Neural progenitor cell (in vitro differentiated cells): Measurements from ENCODE around the gene ITGB8. TPM values are rescaled to one million over a fixed set of nuclear protein-coding genes. Genes with fewer than 3 reads are reported as not detected.

ENCODE experiments used
- DNase-seq: peaks from one replicate; pipeline ENCODE4 v3.0.0-alpha.2; 2016; ENCODE audit warnings: low spot score
- H2AFZ ChIP-seq: fragments of 200-600 bp; sonication (generic); replicated peaks from 2 replicates; pipeline ENCODE4 v1.6.1; 2016; ENCODE audit warnings: antibody characterized with exemption
- H3F3A ChIP-seq: fragments of 200-600 bp; sonication (generic); 2 replicates; pipeline ENCODE4 v1.6.1; 2016; ENCODE audit warnings: antibody characterized with exemption, low read depth
- H3K27ac ChIP-seq: fragments of 200-600 bp; sonication (generic); 2 replicates; pipeline ENCODE4 v1.5.1; 2016; ENCODE audit warnings: mild to moderate bottlenecking
- H3K27me3 ChIP-seq: fragments of 200-600 bp; sonication (generic); 2 replicates; pipeline ENCODE4 v1.6.1; 2016; ENCODE audit warnings: mild to moderate bottlenecking, moderate library complexity
- H3K36me3 ChIP-seq: fragments of 200-600 bp; sonication (generic); 2 replicates; pipeline ENCODE4 v1.5.1; 2016
- H3K4me1 ChIP-seq: fragments of 200-600 bp; sonication (generic); 2 replicates; pipeline ENCODE4 v1.6.1; 2016; ENCODE audit warnings: mixed run types
- H3K4me2 ChIP-seq: fragments of 200-600 bp; sonication (generic); 2 replicates; pipeline ENCODE4 v1.6.1; 2016
- H3K4me3 ChIP-seq: fragments of 200-600 bp; sonication (generic); 2 replicates; pipeline ENCODE4 v1.5.1; 2016
- H3K79me2 ChIP-seq: fragments of 200-600 bp; sonication (generic); 2 replicates; pipeline ENCODE4 v1.6.1; 2016; ENCODE audit warnings: low read depth
- H3K9ac ChIP-seq: fragments of 200-600 bp; sonication (generic); 2 replicates; pipeline ENCODE4 v1.6.1; 2016
- H3K9me3 ChIP-seq: fragments of 200-600 bp; sonication (generic); 2 replicates; pipeline ENCODE4 v1.5.1; 2016; ENCODE audit warnings: low read depth
- H4K20me1 ChIP-seq: fragments of 200-600 bp; sonication (generic); 2 replicates; pipeline ENCODE4 v1.6.1; 2016; ENCODE audit warnings: low read depth
- H3K27ac Mint-ChIP-seq: 3 replicates; pipeline ENCODE4 v1.8.0; 2021; ENCODE audit warnings: mixed read lengths
- H3K27me3 Mint-ChIP-seq: 2 replicates; pipeline ENCODE4 v1.8.0; 2022; ENCODE audit warnings: low read depth, mild to moderate bottlenecking, inconsistent platforms, moderate library complexity, mixed read lengths; ENCODE audit not compliant: insufficient read depth
- H3K36me3 Mint-ChIP-seq: 3 replicates; pipeline ENCODE4 v1.8.0; 2021; ENCODE audit warnings: mixed read lengths
- H3K4me1 Mint-ChIP-seq: 3 replicates; pipeline ENCODE4 v1.8.0; 2021; ENCODE audit warnings: mixed read lengths
- H3K4me3 Mint-ChIP-seq: 3 replicates; pipeline ENCODE4 v1.8.0; 2021; ENCODE audit warnings: mild to moderate bottlenecking, moderate library complexity, mixed read lengths
- H3K9me3 Mint-ChIP-seq: 3 replicates; pipeline ENCODE4 v1.8.0; 2020; ENCODE audit warnings: mixed read lengths
- EZH2 ChIP-seq: fragments of 200-600 bp; sonication (generic); IDR thresholded peaks from 2 replicates; pipeline ENCODE4 v1.6.1; 2017; ENCODE audit warnings: antibody characterized with exemption, mild to moderate bottlenecking, moderate library complexity
- EZH2phosphoT487 ChIP-seq: fragments of 200-600 bp; sonication (generic); IDR thresholded peaks from 2 replicates; pipeline ENCODE4 v1.6.1; 2017; ENCODE audit warnings: antibody characterized with exemption
- total RNA-seq: library from RNA; depleted of rRNA; stranded (reverse); fragments of >200 nt; gene quantifications from 2 replicates; pipeline ENCODE4 v1.2.3, GENCODE V29; 2015; ENCODE audit warnings: low replicate concordance
- TF ChIP-seq, protein P1 (sequence below): fragments of 200-600 bp; sonication (generic); IDR thresholded peaks from 2 replicates; pipeline ENCODE4 v1.5.1; 2017; ENCODE audit warnings: antibody characterized with exemption, mild to moderate bottlenecking

Gene ITGB8
- total RNA-seq, 1 donor from 2014 or later, result 5.3 TPM

- H3K27ac ChIP-seq, result no peak overlapping the region
- H3K27me3 ChIP-seq, result no peaks in the 10 kb centered on the region
- no peak overlapping the region for H3K4me3 ChIP-seq
- no peak overlapping the region for H3K4me2 ChIP-seq
- no peaks in the 10 kb centered on the region for H3K27me3 Mint-ChIP-seq
- H3K9ac ChIP-seq, result no peak overlapping the region
- no peak overlapping the region for H2AFZ ChIP-seq
- H3K4me3 Mint-ChIP-seq, result no peak overlapping the region
- H3K9me3 Mint-ChIP-seq, result no peaks in the 10 kb centered on the region
- no peaks in the 10 kb centered on the region for H3K4me1 Mint-ChIP-seq
- H3K9me3 ChIP-seq, result no peaks in the 10 kb centered on the region
- peaks cover under 1% of the 10 kb centered on the region for H3K36me3 Mint-ChIP-seq
- H3K4me1 ChIP-seq, result no peaks in the 10 kb centered on the region
- DNase-seq, result no peak
- TF ChIP-seq EZH2phosphoT487 (no peak), EZH2 (no peak)
- TF ChIP-seq, protein P1, sequence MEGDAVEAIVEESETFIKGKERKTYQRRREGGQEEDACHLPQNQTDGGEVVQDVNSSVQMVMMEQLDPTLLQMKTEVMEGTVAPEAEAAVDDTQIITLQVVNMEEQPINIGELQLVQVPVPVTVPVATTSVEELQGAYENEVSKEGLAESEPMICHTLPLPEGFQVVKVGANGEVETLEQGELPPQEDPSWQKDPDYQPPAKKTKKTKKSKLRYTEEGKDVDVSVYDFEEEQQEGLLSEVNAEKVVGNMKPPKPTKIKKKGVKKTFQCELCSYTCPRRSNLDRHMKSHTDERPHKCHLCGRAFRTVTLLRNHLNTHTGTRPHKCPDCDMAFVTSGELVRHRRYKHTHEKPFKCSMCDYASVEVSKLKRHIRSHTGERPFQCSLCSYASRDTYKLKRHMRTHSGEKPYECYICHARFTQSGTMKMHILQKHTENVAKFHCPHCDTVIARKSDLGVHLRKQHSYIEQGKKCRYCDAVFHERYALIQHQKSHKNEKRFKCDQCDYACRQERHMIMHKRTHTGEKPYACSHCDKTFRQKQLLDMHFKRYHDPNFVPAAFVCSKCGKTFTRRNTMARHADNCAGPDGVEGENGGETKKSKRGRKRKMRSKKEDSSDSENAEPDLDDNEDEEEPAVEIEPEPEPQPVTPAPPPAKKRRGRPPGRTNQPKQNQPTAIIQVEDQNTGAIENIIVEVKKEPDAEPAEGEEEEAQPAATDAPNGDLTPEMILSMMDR, result no peak
- no peak overlapping the region for H3K27ac Mint-ChIP-seq
- H3F3A ChIP-seq, result no peaks in the 10 kb centered on the region
- H3K36me3 ChIP-seq, result no peaks in the 10 kb centered on the region
- H3K79me2 ChIP-seq, result no peaks in the 10 kb centered on the region
- no peaks in the 10 kb centered on the region for H4K20me1 ChIP-seq
Measured at GRCh38 chr7:20435305-20435704, 104.6 kb downstream of the ITGB8 start.

GRCh38 chr7:20438248-20438647, 107.5 kb downstream of the ITGB8 start:
- no peak for DNase-seq
- H3K27me3 ChIP-seq, result no peaks in the 10 kb centered on the region
- Mint-ChIP-seq H3K4me3 (no peak overlapping the region), H3K4me1 (no peaks in the 10 kb centered on the region), H3K36me3 (peaks cover 2% of the 10 kb centered on the region), H3K27ac (no peak overlapping the region), H3K27me3 (no peaks in the 10 kb centered on the region), H3K9me3 (peaks cover 3% of the 10 kb centered on the region)
- H3K4me1 ChIP-seq, result no peaks in the 10 kb centered on the region
- H3K27ac ChIP-seq, result no peak overlapping the region
- no peaks in the 10 kb centered on the region for H3K79me2 ChIP-seq
- H2AFZ ChIP-seq, result no peak overlapping the region
- no peaks in the 10 kb centered on the region for H3K36me3 ChIP-seq
- no peaks in the 10 kb centered on the region for H4K20me1 ChIP-seq
- H3F3A ChIP-seq, result no peaks in the 10 kb centered on the region
- no peak overlapping the region for H3K9ac ChIP-seq
- no peak for TF ChIP-seq EZH2
- TF ChIP-seq, protein P1, result no peak
- TF ChIP-seq EZH2phosphoT487, result no peak
- no peak overlapping the region for H3K4me2 ChIP-seq
- H3K4me3 ChIP-seq, result no peak overlapping the region
- H3K9me3 ChIP-seq, result no peaks in the 10 kb centered on the region

DNA sequence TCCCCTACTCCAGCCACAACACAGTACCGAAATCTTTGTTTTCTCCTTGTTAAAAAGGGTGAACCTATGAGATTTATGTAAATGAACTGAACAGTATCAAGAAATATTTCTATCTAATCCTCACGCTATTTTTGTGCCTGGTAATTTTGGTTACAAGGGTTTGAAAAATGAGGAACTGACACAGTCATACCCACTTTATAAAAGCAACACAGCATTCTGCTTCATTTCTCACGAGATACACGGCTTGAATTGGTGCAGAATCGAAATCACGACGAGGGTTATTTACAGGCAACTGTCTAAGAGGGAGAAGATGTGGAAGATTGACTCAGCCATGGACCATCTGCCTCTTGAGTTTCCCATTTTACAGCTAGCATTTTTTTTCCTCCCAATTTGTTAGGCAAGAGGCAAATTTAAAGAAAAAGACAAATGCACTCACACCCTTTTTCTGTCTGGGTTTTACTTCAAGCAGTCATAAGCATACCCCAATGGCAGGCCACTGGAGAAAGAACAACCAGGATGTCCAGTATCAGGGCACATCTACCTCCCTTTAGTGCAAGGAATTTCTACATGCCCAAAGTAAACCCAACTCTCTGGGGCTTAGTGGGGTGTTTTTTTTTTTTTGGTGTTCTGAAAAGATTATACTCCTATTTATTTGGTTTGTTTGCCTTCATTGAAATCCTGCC, 108.1 kb downstream of the ITGB8 start:
- no peaks in the 10 kb centered on the region for H3K9me3 ChIP-seq
- no peaks in the 10 kb centered on the region for H4K20me1 ChIP-seq
- H3K27ac ChIP-seq, result no peak overlapping the region
- no peak overlapping the region for H3K4me3 ChIP-seq
- no peaks in the 10 kb centered on the region for H3K79me2 ChIP-seq
- no peaks in the 10 kb centered on the region for H3K36me3 ChIP-seq
- H3K27me3 ChIP-seq, result no peaks in the 10 kb centered on the region
- peaks cover 3% of the 10 kb centered on the region for H3K4me1 Mint-ChIP-seq
- no peak for DNase-seq
- H3K4me3 Mint-ChIP-seq, result no peak overlapping the region
- no peak overlapping the region for H3K27ac Mint-ChIP-seq
- H3K9ac ChIP-seq, result no peak overlapping the region
- H2AFZ ChIP-seq, result no peak overlapping the region
- H3K36me3 Mint-ChIP-seq, result peaks cover 2% of the 10 kb centered on the region
- H3K4me2 ChIP-seq, result no peak overlapping the region
- peaks cover 3% of the 10 kb centered on the region for H3K9me3 Mint-ChIP-seq
- TF ChIP-seq EZH2phosphoT487, result no peak
- no peaks in the 10 kb centered on the region for H3K27me3 Mint-ChIP-seq
- H3K4me1 ChIP-seq, result no peaks in the 10 kb centered on the region
- no peaks in the 10 kb centered on the region for H3F3A ChIP-seq

GRCh38 chr7:20439416-20440185, 108.9 kb downstream of the ITGB8 start:
- TF ChIP-seq, protein P1, result no peak
- TF ChIP-seq EZH2 (no peak), EZH2phosphoT487 (no peak)
- no peaks in the 10 kb centered on the region for H3K79me2 ChIP-seq

More at GRCh38 chr7:20439416-20440185, 108.9 kb downstream of the ITGB8 start:
- DNase-seq, result no peak
- no peak overlapping the region for H3K4me3 ChIP-seq
- H3K27me3 ChIP-seq, result no peaks in the 10 kb centered on the region
- H2AFZ ChIP-seq, result no peak overlapping the region
- H3K4me1 ChIP-seq, result no peaks in the 10 kb centered on the region
- H3K36me3 ChIP-seq, result no peaks in the 10 kb centered on the region
- Mint-ChIP-seq H3K27ac (no peak overlapping the region), H3K9me3 (peaks cover 3% of the 10 kb centered on the region), H3K4me1 (peaks cover 5% of the 10 kb centered on the region), H3K36me3 (peaks cover 2% of the 10 kb centered on the region), H3K27me3 (peaks cover 3% of the 10 kb centered on the region), H3K4me3 (no peak overlapping the region)
- H3K9ac ChIP-seq, result no peak overlapping the region
- H3F3A ChIP-seq, result no peaks in the 10 kb centered on the region
- no peak overlapping the region for H3K27ac ChIP-seq
- no peaks in the 10 kb centered on the region for H3K9me3 ChIP-seq
- no peaks in the 10 kb centered on the region for H4K20me1 ChIP-seq
- H3K4me2 ChIP-seq, result no peak overlapping the region
